PFSK-1 (cell line): ENCODE results near the gene RBFOX1.

Experiments
- POLR2AphosphoS5 ChIP-seq: IDR thresholded peaks from 2 replicates; pipeline ENCODE4 v1.6.1; 2012; ENCODE audit warnings: low read depth, mild to moderate bottlenecking, control low read depth, low read length, moderate library complexity
- REST ChIP-seq, 2 experiments: IDR thresholded peaks; 2 replicates each; pipeline versions ENCODE4 v1.6.1 to v1.8.0; 2011 to 2012; ENCODE audit warnings: low read depth in 2 of 2, low read length in 2 of 2, control low read depth in 1 of 2, inconsistent platforms in 1 of 2, mild to moderate bottlenecking in 1 of 2, moderate library complexity in 1 of 2; ENCODE audit not compliant: insufficient read depth in 1 of 2
- SIN3A ChIP-seq: IDR thresholded peaks from 2 replicates; pipeline ENCODE4 v1.6.1; 2012; ENCODE audit warnings: mild to moderate bottlenecking, low read length, moderate library complexity, borderline replicate concordance; ENCODE audit not compliant: insufficient read depth
- TAF1 ChIP-seq: IDR thresholded peaks from 2 replicates; pipeline ENCODE4 v1.6.1; 2012; ENCODE audit warnings: low read length, control low read depth, borderline replicate concordance; ENCODE audit not compliant: insufficient read depth

- TF ChIP-seq TAF1 (no peak), REST (IDR thresholded peaks at IDR 0.05; ENCODE audit: insufficient read depth in 1 of 2, low read depth in 2 of 2, low read length in 2 of 2) (no peak), POLR2AphosphoS5 (no peak), SIN3A (no peak)
Measured at GRCh38 chr16:7646821-7647500, 314.3 kb downstream of the RBFOX1 start.
